Common myeloid progenitor, CD34-positive (primary cell): ENCODE measurements around the gene NYAP1.
A peak's percentile ranks its signal among the peaks of the same experiment; 100 is the strongest.

Source experiments
- CTCF ChIA-PET: fragments of 350-600 bp; sonication (Branson Sonifier 250); formaldehyde crosslinking; loops from one replicate; lab custom pipeline; 2021; ENCODE audit warnings: antibody characterized with exemption; lab: Charles Lee
- POLR2A ChIA-PET: fragments of 350-600 bp; sonication (Branson Sonifier 250); formaldehyde crosslinking; loops from one replicate; lab custom pipeline; 2021; ENCODE audit warnings: antibody characterized with exemption; lab: Charles Lee
- DNase-seq, 3 donors: peaks; one replicate each; pipeline versions ENCODE4 v3.0.0 to v3.0.0-alpha.2; 2013
- H3K27ac ChIP-seq, 2 experiments: 1 replicate in 1 of 2; 2 replicates in 1 of 2; pipeline ENCODE4 v1.7.0; 2013; ENCODE audit warnings: inconsistent platforms in 2 of 2, low read length in 2 of 2, mild to moderate bottlenecking in 2 of 2, low read depth in 1 of 2, moderate library complexity in 1 of 2; ENCODE audit not compliant: severe bottlenecking in 2 of 2, insufficient read depth in 1 of 2, poor library complexity in 1 of 2
- H3K27me3 ChIP-seq, 5 experiments: replicated peaks in 2 of 5; 1 replicate in 3 of 5; 2 replicates in 2 of 5; pipeline versions ENCODE4 v1.6.1 to v1.7.0; 2013; ENCODE audit warnings: low read length in 4 of 5, mild to moderate bottlenecking in 2 of 5, moderate library complexity in 2 of 5, inconsistent platforms in 1 of 5; ENCODE audit not compliant: insufficient read depth in 5 of 5, control insufficient read depth in 4 of 5
- H3K36me3 ChIP-seq, 4 experiments: 1 replicate in 2 of 4; 2 replicates in 2 of 4; pipeline versions ENCODE4 v1.6.1 to v1.7.0; 2013; ENCODE audit warnings: low read length in 3 of 4, control low read depth in 1 of 4, mild to moderate bottlenecking in 1 of 4; ENCODE audit not compliant: control insufficient read depth in 4 of 4, insufficient read depth in 4 of 4
- H3K4me1 ChIP-seq, 4 experiments: 1 replicate in 3 of 4; 2 replicates in 1 of 4; pipeline versions ENCODE4 v1.6.1 to v1.7.1; 2013; ENCODE audit warnings: low read length in 3 of 4, mild to moderate bottlenecking in 3 of 4, control low read depth in 1 of 4, inconsistent platforms in 1 of 4, moderate library complexity in 1 of 4; ENCODE audit not compliant: control insufficient read depth in 4 of 4, insufficient read depth in 4 of 4; ENCODE audit errors: control extremely low read depth in 1 of 4
- H3K4me3 ChIP-seq, 7 experiments: 1 replicate in 4 of 7; 2 replicates in 3 of 7; pipeline versions ENCODE4 v1.5.1 to v1.7.0; 2013; ENCODE audit warnings: mild to moderate bottlenecking in 7 of 7, low read length in 6 of 7, moderate library complexity in 6 of 7, inconsistent platforms in 2 of 7, low read depth in 2 of 7, control low read depth in 1 of 7; ENCODE audit not compliant: insufficient read depth in 4 of 7, control insufficient read depth in 1 of 7; ENCODE audit errors: extremely low read depth in 1 of 7
- H3K9me3 ChIP-seq, 5 experiments: 1 replicate in 4 of 5; 2 replicates in 1 of 5; pipeline versions ENCODE4 v1.6.1 to v1.7.1; 2013; ENCODE audit warnings: low read length in 4 of 5, mild to moderate bottlenecking in 2 of 5, inconsistent platforms in 1 of 5, low read depth in 1 of 5, moderate library complexity in 1 of 5; ENCODE audit not compliant: control insufficient read depth in 4 of 5, insufficient read depth in 2 of 5; ENCODE audit errors: control extremely low read depth in 1 of 5
- WGBS: methylation state at CpG from one replicate; pipeline ENCODE4 v1.1.5; 2013; ENCODE audit not compliant: insufficient coverage; 5-methylcytosine and 5-hydroxymethylcytosine counted together

Gene NYAP1

GRCh38 chr7:100476101-100476780 is 7.5 kb upstream of the NYAP1 start:
- WGBS = 0% methylated on average over 2 of the region's 6 CpGs
- H3K27ac ChIP-seq = peak overlapping the region in 1 of 2 experiments; percentile 89
- peak overlapping the region in 6 of 7 experiments; percentile 62 to 92 (median 88) for H3K4me3 ChIP-seq
- POLR2A ChIA-PET = interaction anchor here (0.8 kb wide), 1 partner anchor 21 kb away, joined by 3 read pairs; no protein-coding TSS in a partner anchor
- no peaks in the 10 kb centered on the region for H3K27me3 ChIP-seq
- CTCF ChIA-PET = interaction anchor here (0.9 to 10.5 kb wide), 10 partner anchors 9 to 216 kb away, joined by 3 to 142 read pairs (median 4); partner anchors contain the start of gene SPACDR
- no peak for DNase-seq
- peaks cover 2 to 54% (median 43%) of the 10 kb centered on the region in 4 experiments for H3K4me1 ChIP-seq
- H3K9me3 ChIP-seq = no peaks in the 10 kb centered on the region
- H3K36me3 ChIP-seq = peaks cover 0 to 50% (median 22%) of the 10 kb centered on the region in 4 experiments

GRCh38 chr7:100476903-100477870 is 6.5 kb upstream of the NYAP1 start:
- Histone ChIP-seq H3K4me1 (peaks cover 2 to 54% (median 43%) of the 10 kb centered on the region in 4 experiments), H3K36me3 (peaks cover 0 to 43% (median 16%) of the 10 kb centered on the region in 4 experiments), H3K9me3 (no peaks in the 10 kb centered on the region), H3K27me3 (no peaks in the 10 kb centered on the region), H3K27ac (peak overlapping the region; percentile 54 to 89), H3K4me3 (peak overlapping the region; percentile 23 to 92 (median 85))
- peak in 2 of 3 donors; percentile 38 to 51 for DNase-seq
- ChIA-PET CTCF (interaction anchor here (0.7 to 10.5 kb wide), 7 partner anchors 10 to 84 kb away, joined by 3 to 142 read pairs (median 6); partner anchors contain the start of gene SPACDR), POLR2A (interaction anchor here (0.6 to 0.7 kb wide), 3 partner anchors 414 to 1089 kb away, joined by 3 to 4 read pairs (median 3); no protein-coding TSS in a partner anchor)
- 5% methylated on average over 8 of the region's 30 CpGs for WGBS

DNA sequence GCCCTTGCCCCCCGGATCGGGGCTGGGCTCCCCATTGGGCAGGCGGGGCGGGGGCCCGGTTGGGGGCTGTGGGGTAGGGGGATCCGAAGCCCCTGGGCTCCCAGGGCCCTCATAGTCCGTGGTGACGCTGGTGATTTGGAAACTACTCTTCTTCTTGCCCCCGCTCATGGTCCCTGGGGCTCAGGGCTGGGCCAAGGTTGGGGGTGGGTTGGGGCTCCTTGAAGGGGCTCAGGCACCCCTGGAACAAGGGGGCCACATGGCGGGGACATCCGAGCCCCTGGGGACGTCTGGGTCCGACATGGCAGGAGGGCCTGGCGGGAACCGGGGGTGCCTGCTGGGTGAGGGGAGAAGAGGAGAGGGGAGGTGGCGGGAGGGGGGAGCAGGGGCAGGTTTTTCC is 5.9 kb upstream of the NYAP1 start:
- H3K27me3 ChIP-seq = no peaks in the 10 kb centered on the region
- peaks cover 0 to 37% (median 13%) of the 10 kb centered on the region in 4 experiments for H3K36me3 ChIP-seq
- peak overlapping the region; percentile 54 to 89 for H3K27ac ChIP-seq
- ChIA-PET POLR2A (interaction anchor here (0.6 to 0.7 kb wide), 3 partner anchors 413 to 1089 kb away, joined by 3 to 4 read pairs (median 3); no protein-coding TSS in a partner anchor), CTCF (interaction anchor here (1.4 to 10.5 kb wide), 4 partner anchors 11 to 81 kb away, joined by 3 to 142 read pairs (median 18); partner anchors contain the start of gene SPACDR)
- WGBS = 0% methylated on average over 2 of the region's 16 CpGs
- no peak for DNase-seq
- H3K4me3 ChIP-seq = peak overlapping the region; percentile 23 to 92 (median 85)
- peaks cover 2 to 56% (median 43%) of the 10 kb centered on the region in 4 experiments for H3K4me1 ChIP-seq
- no peaks in the 10 kb centered on the region for H3K9me3 ChIP-seq

DNA sequence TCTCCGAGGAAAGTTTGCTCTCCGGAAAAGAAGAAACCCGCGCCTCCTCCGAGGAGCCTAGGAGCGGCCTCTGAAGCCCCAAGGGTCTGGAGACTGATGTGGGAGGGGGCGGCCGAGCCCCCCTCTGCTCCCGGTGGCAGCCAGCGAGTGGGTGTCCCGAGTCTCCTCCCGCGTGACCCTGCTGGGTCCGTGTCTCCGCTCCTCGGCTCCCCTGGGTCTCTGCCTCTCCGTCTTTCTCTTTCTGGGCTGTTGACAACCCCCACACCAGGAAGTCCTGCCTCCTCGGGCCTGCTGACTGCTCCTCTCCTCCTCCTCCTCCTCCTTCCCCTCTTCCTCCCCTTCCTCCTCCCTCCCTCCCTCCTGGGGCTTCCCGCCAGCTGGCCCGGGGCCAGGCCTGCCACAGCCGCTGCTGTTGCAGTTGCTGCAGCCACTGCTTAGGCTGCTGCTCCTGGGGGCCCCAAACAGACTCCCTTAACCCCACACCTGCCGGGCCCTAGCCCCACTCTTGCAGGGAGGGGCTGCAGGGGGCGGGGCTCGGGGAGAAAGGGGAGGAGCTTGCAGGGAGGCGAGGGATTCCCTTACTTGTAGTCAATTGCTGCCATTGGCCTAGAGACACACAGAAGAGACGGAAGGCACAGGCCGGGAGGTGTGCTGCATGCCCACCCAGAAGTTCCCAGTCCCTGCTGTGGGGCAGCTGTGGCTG is 4.6 kb upstream of the NYAP1 start, which contains the start of gene TSC22D4:
TSC22D4 (minus strand) TSS at position 257 of the 703 bp plus-strand sequence. CDS start 1,176 bp downstream, outside the sequence.
- Histone ChIP-seq H3K4me1 (peaks cover 2 to 50% (median 42%) of the 10 kb centered on the region in 4 experiments), H3K4me3 (peak within 1 kb of the TSS; percentile 62 to 98 (median 92)), H3K36me3 (peaks cover 0 to 27% (median 7%) of the 10 kb centered on the region in 4 experiments), H3K27me3 (no peaks in the 10 kb centered on the region), H3K9me3 (no peaks in the 10 kb centered on the region), H3K27ac (peak within 1 kb of the TSS; percentile 70 to 89)
- CTCF ChIA-PET = interaction anchor here (1.2 to 10.5 kb wide), 7 partner anchors 12 to 208 kb away, joined by 3 to 142 read pairs (median 4); partner anchors contain the start of gene SPACDR
- DNase-seq = peak; percentile 91 to 97 (median 96)
- WGBS = 2% methylated on average over 15 of the region's 27 CpGs
- POLR2A ChIA-PET = interaction anchor here (0.7 to 1.4 kb wide), 2 partner anchors 44 to 51 kb away, joined by 3 to 6 read pairs; partner anchors contain the start of gene ZCWPW1

DNA sequence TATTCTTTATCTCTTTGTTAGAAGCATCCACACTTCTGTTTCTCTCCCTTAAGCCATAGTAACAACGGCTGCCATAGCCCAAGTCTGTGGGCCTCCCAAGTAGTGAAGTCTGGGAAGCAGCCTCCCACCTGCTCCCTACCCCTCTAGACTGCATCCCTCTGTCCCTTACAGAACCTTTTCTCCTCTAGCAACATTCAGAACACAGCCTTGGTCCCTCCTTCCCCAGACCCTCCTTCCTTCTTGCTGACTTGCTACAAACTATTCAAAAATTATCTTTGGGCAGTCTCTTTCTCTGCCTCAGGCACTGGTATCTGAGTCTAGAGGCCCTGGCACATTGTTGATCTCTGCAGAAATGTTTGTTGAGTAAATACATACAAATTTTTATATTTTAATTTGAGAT is 2.3 kb upstream of the NYAP1 start:
- no peak overlapping the region for H3K27ac ChIP-seq
- no peaks in the 10 kb centered on the region for H3K27me3 ChIP-seq
- H3K4me1 ChIP-seq = peaks cover 2 to 30% (median 26%) of the 10 kb centered on the region in 4 experiments
- no peak for DNase-seq
- peaks cover 0 to 8% (median 0%) of the 10 kb centered on the region in 4 experiments for H3K36me3 ChIP-seq
- no peak overlapping the region for H3K4me3 ChIP-seq
- WGBS = 91% methylated on average over 1 of the region's 1 CpG
- POLR2A ChIA-PET = no interaction called here
- H3K9me3 ChIP-seq = no peaks in the 10 kb centered on the region
- CTCF ChIA-PET = interaction anchor here (1.3 to 10.5 kb wide), 5 partner anchors 8 to 81 kb away, joined by 3 to 142 read pairs (median 5); partner anchors contain the start of gene SPACDR

DNA sequence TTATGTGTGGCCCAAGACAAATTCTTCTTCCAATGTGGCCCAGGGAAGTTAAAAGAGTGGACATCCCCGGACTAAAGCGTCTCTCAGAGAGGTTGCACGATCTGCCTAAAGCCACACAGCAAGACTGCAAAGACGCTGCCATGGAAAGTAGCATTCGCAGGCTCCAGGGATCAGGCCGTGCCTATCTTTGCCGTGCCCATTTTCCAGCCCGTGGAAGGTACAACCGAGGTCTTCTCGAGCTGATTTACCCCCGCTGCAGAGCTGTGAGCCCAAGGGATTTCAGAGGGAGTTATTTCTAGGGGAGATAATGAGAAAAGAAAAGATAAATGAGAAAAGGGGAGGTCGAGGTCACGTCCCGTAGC is 1.0 kb upstream of the NYAP1 start:
- H3K27me3 ChIP-seq = no peaks in the 10 kb centered on the region
- ChIA-PET CTCF (interaction anchor here (0.8 to 10.5 kb wide), 16 partner anchors 9 to 104 kb away, joined by 3 to 142 read pairs (median 4); partner anchors contain the start of genes AGFG2, FBXO24, LRCH4 and SPACDR), POLR2A (no interaction called here)
- H3K4me1 ChIP-seq = peaks cover 0 to 18% (median 15%) of the 10 kb centered on the region in 4 experiments
- H3K27ac ChIP-seq = peak overlapping the region in 1 of 2 experiments; percentile 5
- H3K4me3 ChIP-seq = peak overlapping the region; percentile 18 to 76 (median 63)
- H3K36me3 ChIP-seq = no peaks in the 10 kb centered on the region
- 51% methylated on average over 14 of the region's 14 CpGs for WGBS
- DNase-seq = no peak
- no peaks in the 10 kb centered on the region for H3K9me3 ChIP-seq
